Measurements from ENCODE around the gene PCBP2. TPM values are rescaled to one million over a fixed set of nuclear protein-coding genes. Genes with fewer than 3 reads are reported as not detected.

Gene PCBP2
- total and polyA plus RNA-seq, 2 experiments from 2014 or later: 100 to 143 TPM

GRCh38 chr12:53483225-53483978 is 31.5 kb downstream of the PCBP2 start:
- Histone ChIP-seq H3K9ac (no peak overlapping the region), H3K36me3 (ENCODE audit: low read depth) (peaks cover 44% of the 10 kb centered on the region), H3K79me2 (ENCODE audit: insufficient read depth) (peaks cover 11% of the 10 kb centered on the region), H3K9me2 (ENCODE audit: insufficient read depth) (no peaks in the 10 kb centered on the region), H3K9me3 (ENCODE audit: low read depth) (no peaks in the 10 kb centered on the region), H4K20me1 (ENCODE audit: insufficient read depth) (peaks cover 7% of the 10 kb centered on the region), H3K27ac (0 out of 2 replicates have a peak overlapping the region, but pooled peaks have one; percentile 15), H3K4me1 (ENCODE audit: insufficient read depth) (peaks cover 34% of the 10 kb centered on the region), H2AFZ (no peak overlapping the region), H3F3A (ENCODE audit: insufficient read depth) (peaks cover 56% of the 10 kb centered on the region), H3K27me3 (replicated peaks; ENCODE audit: insufficient read depth) (no peaks in the 10 kb centered on the region), H3K4me2 (ENCODE audit: unreplicated experiment) (no peak overlapping the region), H3K4me3 (no peak overlapping the region)
- no peak for TF ChIP-seq EZH2phosphoT487 (IDR thresholded peaks at IDR 0.05; ENCODE audit: insufficient read depth, low read depth)
- WGBS, 2 experiments (ENCODE audit: low coverage in 1 of 2, low lambda C conversion rate in 2 of 2, missing lambda C conversion rate in 2 of 2): 72 to 75% methylated on average over 9 of the region's 9 CpGs
- no peak for DNase-seq
- in situ Hi-C loops (cut with MboI): no loop called here

- Histone ChIP-seq H3K27ac (peak overlapping the region; percentile 15; the same call in 1 of the 2 replicates), H4K20me1 (ENCODE audit: insufficient read depth) (peaks cover 7% of the 10 kb centered on the region), H3K4me3 (no peak overlapping the region), H3K9me2 (ENCODE audit: insufficient read depth) (no peaks in the 10 kb centered on the region), H3K4me1 (ENCODE audit: insufficient read depth) (peaks cover 28% of the 10 kb centered on the region), H3K4me2 (ENCODE audit: unreplicated experiment) (no peak overlapping the region), H3F3A (ENCODE audit: insufficient read depth) (peaks cover 51% of the 10 kb centered on the region), H3K79me2 (ENCODE audit: insufficient read depth) (peaks cover 14% of the 10 kb centered on the region), H3K9me3 (ENCODE audit: low read depth) (no peaks in the 10 kb centered on the region), H3K36me3 (ENCODE audit: low read depth) (peaks cover 39% of the 10 kb centered on the region), H3K27me3 (replicated peaks; ENCODE audit: insufficient read depth) (no peaks in the 10 kb centered on the region), H2AFZ (no peak overlapping the region), H3K9ac (no peak overlapping the region)
- no peak for TF ChIP-seq EZH2phosphoT487 (IDR thresholded peaks at IDR 0.05; ENCODE audit: insufficient read depth, low read depth)
- no peak for TF ChIP-seq EZH2 (IDR thresholded peaks at IDR 0.05; ENCODE audit: insufficient read depth, poor library complexity, severe bottlenecking)
- 89 to 91% methylated on average over 4 of the region's 4 CpGs for WGBS, 2 experiments (ENCODE audit: low coverage in 1 of 2, low lambda C conversion rate in 2 of 2, missing lambda C conversion rate in 2 of 2)
- DNase-seq: no peak
- in situ Hi-C loops (cut with MboI): no loop called here
Measured at GRCh38 chr12:53483979-53484377, 32.1 kb downstream of the PCBP2 start.

GRCh38 chr12:53484686-53485575 is 33.0 kb downstream of the PCBP2 start:
- H3F3A ChIP-seq (ENCODE audit: insufficient read depth): peaks cover 41% of the 10 kb centered on the region
- no peak for DNase-seq
- H2AFZ ChIP-seq: no peak overlapping the region
- H3K36me3 ChIP-seq (ENCODE audit: low read depth): peaks cover 29% of the 10 kb centered on the region
- H3K4me2 ChIP-seq (ENCODE audit: unreplicated experiment): no peak overlapping the region
- peak overlapping the region; percentile 15; the same call in 1 of the 2 replicates for H3K27ac ChIP-seq
- in situ Hi-C loops (cut with MboI): no loop called here
- TF ChIP-seq EZH2phosphoT487 (IDR thresholded peaks at IDR 0.05; ENCODE audit: insufficient read depth, low read depth) (no peak), EZH2 (IDR thresholded peaks at IDR 0.05; ENCODE audit: insufficient read depth, poor library complexity, severe bottlenecking) (no peak)
- WGBS, 2 experiments (ENCODE audit: low coverage in 1 of 2, low lambda C conversion rate in 2 of 2, missing lambda C conversion rate in 2 of 2): 82 to 83% methylated on average over 10 of the region's 10 CpGs
- H3K9me2 ChIP-seq (ENCODE audit: insufficient read depth): no peaks in the 10 kb centered on the region
- H3K4me3 ChIP-seq: no peak overlapping the region
- H4K20me1 ChIP-seq (ENCODE audit: insufficient read depth): peaks cover 7% of the 10 kb centered on the region; the same call in 1 of the 2 replicates
- H3K9me3 ChIP-seq (ENCODE audit: low read depth): no peaks in the 10 kb centered on the region
- H3K9ac ChIP-seq: no peak overlapping the region
- H3K79me2 ChIP-seq (ENCODE audit: insufficient read depth): peaks cover 24% of the 10 kb centered on the region
- H3K4me1 ChIP-seq (ENCODE audit: insufficient read depth): peaks cover 20% of the 10 kb centered on the region
- no peaks in the 10 kb centered on the region for H3K27me3 ChIP-seq (replicated peaks; ENCODE audit: insufficient read depth)

GRCh38 chr12:53485955-53486735 is 34.2 kb downstream of the PCBP2 start:
- H3K27me3 ChIP-seq (replicated peaks; ENCODE audit: insufficient read depth): no peaks in the 10 kb centered on the region
- H3K4me3 ChIP-seq: no peak overlapping the region
- H3F3A ChIP-seq (ENCODE audit: insufficient read depth): peaks cover 31% of the 10 kb centered on the region
- 89 to 92% methylated on average over 10 of the region's 10 CpGs for WGBS, 2 experiments (ENCODE audit: low coverage in 1 of 2, low lambda C conversion rate in 2 of 2, missing lambda C conversion rate in 2 of 2)
- peaks cover 8% of the 10 kb centered on the region for H3K4me1 ChIP-seq (ENCODE audit: insufficient read depth)
- H3K79me2 ChIP-seq (ENCODE audit: insufficient read depth): peaks cover 28% of the 10 kb centered on the region
- DNase-seq: no peak
- H2AFZ ChIP-seq: no peak overlapping the region
- no peak for TF ChIP-seq EZH2 (IDR thresholded peaks at IDR 0.05; ENCODE audit: insufficient read depth, poor library complexity, severe bottlenecking)
- no peak for TF ChIP-seq EZH2phosphoT487 (IDR thresholded peaks at IDR 0.05; ENCODE audit: insufficient read depth, low read depth)
- no peak overlapping the region for H3K27ac ChIP-seq
- H3K9ac ChIP-seq: no peak overlapping the region
- H3K9me3 ChIP-seq (ENCODE audit: low read depth): no peaks in the 10 kb centered on the region
- peaks cover 7% of the 10 kb centered on the region; the same call in 1 of the 2 replicates for H4K20me1 ChIP-seq (ENCODE audit: insufficient read depth)
- in situ Hi-C loops (cut with MboI): no loop called here
- no peak overlapping the region for H3K4me2 ChIP-seq (ENCODE audit: unreplicated experiment)
- H3K9me2 ChIP-seq (ENCODE audit: insufficient read depth): no peaks in the 10 kb centered on the region
- H3K36me3 ChIP-seq (ENCODE audit: low read depth): peaks cover 20% of the 10 kb centered on the region

Data from GM23248 (cell line).